H1 (cell line): Measurements from ENCODE around the gene CHTF8. TPM values are rescaled to one million over a fixed set of nuclear protein-coding genes. Genes with fewer than 3 reads are reported as not detected.

Source experiments
- CHD1 ChIP-seq: IDR thresholded peaks from 2 replicates; pipeline ENCODE4 v1.6.1; 2012; ENCODE audit warnings: low read depth, low read length, improper control_type of control experiment
- GABPA ChIP-seq: IDR thresholded peaks from 2 replicates; pipeline ENCODE4 v1.6.1; 2011; ENCODE audit warnings: mild to moderate bottlenecking, low read length, moderate library complexity, borderline replicate concordance; ENCODE audit not compliant: insufficient read depth
- HDAC6 ChIP-seq: IDR thresholded peaks from one replicate; pipeline ENCODE4 v1.7.1; 2012; ENCODE audit warnings: low read depth, mild to moderate bottlenecking, inconsistent platforms, low read length, moderate library complexity
- JUN ChIP-seq: IDR thresholded peaks from 2 replicates; pipeline ENCODE4 v1.6.1; 2011; ENCODE audit warnings: low read depth, mild to moderate bottlenecking, improper control_type of control experiment, low read length
- POU5F1 ChIP-seq: IDR thresholded peaks from 2 replicates; pipeline ENCODE4 v1.6.1; 2011; ENCODE audit warnings: low read depth, mild to moderate bottlenecking, low read length, moderate library complexity
- RNF2 ChIP-seq: fragments of 200-900, 300-1000 bp; sonication (generic); IDR thresholded peaks from 2 replicates; pipeline ENCODE4 v1.7.1; 2016; ENCODE audit warnings: borderline replicate concordance, low read depth, mild to moderate bottlenecking, antibody characterized with exemption, low read length; ENCODE audit not compliant: poor library complexity, severe bottlenecking; ENCODE audit errors: missing control alignments
- SP1 ChIP-seq: IDR thresholded peaks from 2 replicates; pipeline ENCODE4 v1.6.1; 2011; ENCODE audit warnings: low read depth, low read length
- polyA plus RNA-seq, 7 experiments: library from polyadenylated mRNA; depleted of rRNA in 3 of 7; stranded (reverse) in 5 of 7; unstranded in 2 of 7; fragments of >200 nt in 5 of 7; fragments of 200-250 nt in 2 of 7; gene quantifications; 1 replicate in 5 of 7; 2 replicates in 1 of 7; 4 replicates in 1 of 7; pipeline versions ENCODE4 v1.2.1 to v1.2.3, GENCODE V29; 2011 to 2013; ENCODE audit warnings: missing spikeins in 2 of 7, mixed read lengths in 2 of 7
- total RNA-seq: library from RNA; stranded (reverse); fragmentation: NEBNext Ultra II Directional; extraction: Animal tissue kit (Norgen Biotek cat#: 25700); gene quantifications from 2 replicates; pipeline ENCODE4 v1.2.1, GENCODE V29; 2021

Gene CHTF8
- total and polyA plus RNA-seq, 2 of the 8 experiments (the other 6 are each of a cell fraction or from before 2014, with no cell fraction given) = 114 to 138 TPM

DNA sequence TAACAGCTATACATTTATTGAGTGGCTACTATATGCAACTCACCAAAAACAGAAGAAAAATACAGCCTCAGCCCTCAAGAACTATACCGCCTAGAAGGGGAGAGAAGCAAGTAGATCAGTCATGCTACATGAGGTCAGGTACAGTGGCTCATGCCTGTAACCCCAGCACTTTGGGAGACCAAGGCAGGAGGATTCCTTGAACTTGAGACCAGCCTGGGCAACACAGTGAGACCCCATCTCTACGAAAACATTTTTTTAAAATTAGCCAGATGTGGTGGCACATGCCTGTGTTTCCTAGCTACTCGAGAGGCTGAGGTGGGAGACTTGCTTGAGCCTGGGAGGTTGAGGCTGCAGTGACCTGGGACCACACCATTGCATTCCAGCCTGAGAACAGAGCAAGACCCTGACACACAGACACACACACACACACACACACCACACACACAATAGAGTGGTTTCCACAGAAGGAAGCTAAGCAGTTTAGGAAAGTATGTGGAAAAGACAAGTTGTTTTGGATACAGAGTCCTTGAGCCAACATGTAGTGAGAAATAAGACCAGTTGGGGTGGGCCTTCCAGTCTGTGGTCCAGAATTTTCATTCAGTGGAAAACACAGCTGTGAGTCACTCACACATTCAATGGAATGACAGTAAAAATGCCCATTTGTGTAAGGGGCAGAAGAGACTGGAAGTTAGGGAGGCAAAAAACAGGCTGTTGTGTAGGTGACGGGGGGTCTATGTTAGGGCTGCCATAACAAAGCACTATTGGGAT is 43.8 kb upstream of the CHTF8 start (continued):
- TF ChIP-seq HDAC6 (no peak), RNF2 (no peak), CHD1 (no peak), SP1 (no peak), JUN (no peak), POU5F1 (no peak), GABPA (no peak)
